ENCODE results near the gene ADO. TPM values are rescaled to one million over a fixed set of nuclear protein-coding genes. Genes with fewer than 3 reads are reported as not detected.

The ADO gene
- total RNA-seq, 1 experiment from 2014 or later = 13.6 TPM

GRCh38 chr10:62759599-62760175 is 44.8 kb upstream of the ADO start:
- TF ChIP-seq EZH2 (IDR thresholded peaks at IDR 0.05; ENCODE audit: low read depth) = no peak
- TF ChIP-seq CTCF (conservative IDR thresholded peaks at IDR 0.05) = no peak
- intact Hi-C loops (cut with micrococcal nuclease; ENCODE audit: unreplicated experiment) = no loop called here
- Histone ChIP-seq H4K20me1 (ENCODE audit: insufficient read depth) (no peaks in the 10 kb centered on the region), H3K4me2 (no peak overlapping the region), H3K79me2 (ENCODE audit: low read depth) (no peaks in the 10 kb centered on the region), H3K9me3 (ENCODE audit: insufficient read depth, low read depth) (no peaks in the 10 kb centered on the region), H3K27ac (no peak overlapping the region), H3K9me2 (ENCODE audit: insufficient read depth) (no peaks in the 10 kb centered on the region), H3F3A (ENCODE audit: insufficient read depth, low read depth) (no peaks in the 10 kb centered on the region), H3K27me3 (ENCODE audit: insufficient read depth, low read depth) (no peaks in the 10 kb centered on the region), H3K4me3 (no peak overlapping the region), H2AFZ (no peak overlapping the region), H3K36me3 (ENCODE audit: low read depth) (no peaks in the 10 kb centered on the region), H3K4me1 (replicated peaks; ENCODE audit: insufficient read depth) (peaks cover 9% of the 10 kb centered on the region; the same call in 1 of the 2 replicates)
- POLR2A ChIA-PET (ENCODE audit: unreplicated experiment) = interaction anchor here (0.6 kb wide), 1 partner anchor 7 kb away, joined by 13 read pairs; no protein-coding TSS in a partner anchor
- no peak for DNase-seq
- CTCF ChIA-PET = no interaction called here
- no TSS peak for BruUV-seq (replicated peaks)

DNA sequence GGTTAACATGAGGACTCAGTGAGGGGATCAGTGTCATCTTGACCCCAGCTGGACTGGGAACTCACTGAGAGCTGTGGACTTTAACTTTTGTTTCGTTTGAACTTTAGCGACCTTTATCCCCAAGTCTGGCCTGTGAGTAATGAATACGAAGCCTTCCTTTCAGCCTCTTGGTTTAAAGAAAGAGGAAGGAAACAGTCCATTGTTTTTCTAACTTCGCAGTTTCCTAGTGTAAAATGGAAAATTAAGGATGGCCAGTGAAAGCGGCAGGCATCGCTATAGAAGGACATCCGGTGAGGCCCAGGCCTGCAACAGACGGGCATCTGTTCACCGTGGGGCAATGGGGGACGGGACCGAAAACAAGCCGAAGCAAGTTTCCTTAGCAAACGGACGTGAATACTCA is 44.1 kb upstream of the ADO start:
- H2AFZ ChIP-seq = no peak overlapping the region
- intact Hi-C loops (cut with micrococcal nuclease; ENCODE audit: unreplicated experiment) = no loop called here
- no peak for DNase-seq

GRCh38 chr10:62761115-62761514 is 43.4 kb upstream of the ADO start:
- DNase-seq = no peak
- ChIA-PET CTCF (no interaction called here), POLR2A (ENCODE audit: unreplicated experiment) (interaction anchor here (0.6 kb wide), 1 partner anchor 397 kb away, joined by 3 read pairs; no protein-coding TSS in a partner anchor)
- no peaks in the 10 kb centered on the region for H3K9me3 ChIP-seq (ENCODE audit: insufficient read depth, low read depth)
- no peak overlapping the region for H3K4me3 ChIP-seq
- peak overlapping the region; percentile 8; the same call in 1 of the 2 replicates for H3K4me2 ChIP-seq
- TF ChIP-seq EZH2 (IDR thresholded peaks at IDR 0.05; ENCODE audit: low read depth) = no peak
- no peak for TF ChIP-seq CTCF (conservative IDR thresholded peaks at IDR 0.05)
- no peaks in the 10 kb centered on the region for H3K79me2 ChIP-seq (ENCODE audit: low read depth)
- no TSS peak for BruUV-seq (replicated peaks)
- H3F3A ChIP-seq (ENCODE audit: insufficient read depth, low read depth) = no peaks in the 10 kb centered on the region
- H4K20me1 ChIP-seq (ENCODE audit: insufficient read depth) = no peaks in the 10 kb centered on the region
- H3K27ac ChIP-seq = no peak overlapping the region
- peaks cover 10% of the 10 kb centered on the region for H3K4me1 ChIP-seq (replicated peaks; ENCODE audit: insufficient read depth)
- intact Hi-C loops (cut with micrococcal nuclease; ENCODE audit: unreplicated experiment) = no loop called here
- H3K36me3 ChIP-seq (ENCODE audit: low read depth) = no peaks in the 10 kb centered on the region
- no peaks in the 10 kb centered on the region for H3K27me3 ChIP-seq (ENCODE audit: insufficient read depth, low read depth)
- no peak overlapping the region for H2AFZ ChIP-seq
- H3K9me2 ChIP-seq (ENCODE audit: insufficient read depth) = no peaks in the 10 kb centered on the region

More for the DNA sequence above, 44.1 kb upstream of the ADO start:
- Histone ChIP-seq H3K9me3 (ENCODE audit: insufficient read depth, low read depth) (no peaks in the 10 kb centered on the region), H4K20me1 (ENCODE audit: insufficient read depth) (no peaks in the 10 kb centered on the region), H3K4me1 (replicated peaks; ENCODE audit: insufficient read depth) (peaks cover 9% of the 10 kb centered on the region; the same call in 1 of the 2 replicates), H3K4me2 (no peak overlapping the region), H3K4me3 (no peak overlapping the region), H3K79me2 (ENCODE audit: low read depth) (no peaks in the 10 kb centered on the region), H3K36me3 (ENCODE audit: low read depth) (no peaks in the 10 kb centered on the region), H3K27me3 (ENCODE audit: insufficient read depth, low read depth) (no peaks in the 10 kb centered on the region), H3F3A (ENCODE audit: insufficient read depth, low read depth) (no peaks in the 10 kb centered on the region), H3K9me2 (ENCODE audit: insufficient read depth) (no peaks in the 10 kb centered on the region), H3K27ac (no peak overlapping the region)
- no TSS peak for BruUV-seq (replicated peaks)
- ChIA-PET POLR2A (ENCODE audit: unreplicated experiment) (interaction anchor here (0.6 kb wide), 2 partner anchors 8 to 398 kb away, joined by 3 to 13 read pairs; no protein-coding TSS in a partner anchor), CTCF (no interaction called here)
- TF ChIP-seq CTCF (conservative IDR thresholded peaks at IDR 0.05) = no peak
- TF ChIP-seq EZH2 (IDR thresholded peaks at IDR 0.05; ENCODE audit: low read depth) = no peak
